SK-N-MC (cell line): ENCODE results near the gene SLC25A2.
A peak's percentile ranks its signal among the peaks of the same experiment; 100 is the strongest.
"Not testable (repeated sequence)": the region's sequence is repeated elsewhere in the genome, so short reads cannot be mapped to it uniquely, and the experiment has no call there.

Experiments
- DNase-seq: peaks from one replicate; pipeline ENCODE4 v3.0.0-alpha.2; 2011; ENCODE audit warnings: low read depth, low spot score
- H3K27ac ChIP-seq: fragments of 200-600 bp; sonication (generic); 2 replicates; pipeline ENCODE4 v1.5.1; 2016; ENCODE audit warnings: mixed run types
- H3K36me3 ChIP-seq: fragments of 200-600 bp; sonication (generic); 2 replicates; pipeline ENCODE4 v1.6.1; 2017; ENCODE audit warnings: antibody characterized with exemption, low read length, mixed read lengths; ENCODE audit not compliant: insufficient read depth
- H3K4me3 ChIP-seq: fragments of 200-600 bp; sonication (generic); 2 replicates; pipeline ENCODE4 v1.5.1; 2016
- H3K9ac ChIP-seq: fragments of 200-600 bp; sonication (generic); 2 replicates; pipeline ENCODE4 v1.8.0; 2017; ENCODE audit warnings: mixed run types, mixed read lengths; ENCODE audit not compliant: insufficient read length
- H3K9me3 ChIP-seq: fragments of 200-600 bp; sonication (generic); 2 replicates; pipeline ENCODE4 v1.6.1; 2017; ENCODE audit warnings: low read depth, mild to moderate bottlenecking, antibody characterized with exemption, low read length, moderate library complexity, mixed read lengths
- EZH2 ChIP-seq: fragments of 200-600 bp; sonication (generic); IDR thresholded peaks from one replicate; pipeline ENCODE4 v1.6.1; 2017; ENCODE audit warnings: antibody characterized with exemption
- FOXP2 ChIP-seq: optimal IDR thresholded peaks from 2 replicates; pipeline ENCODE3; 2011; ENCODE audit warnings: mild to moderate bottlenecking, moderate library complexity; ENCODE audit not compliant: insufficient read depth; ENCODE audit errors: extremely low read length, control extremely low read depth
- POLR2AphosphoS5 ChIP-seq: IDR thresholded peaks from 2 replicates; pipeline ENCODE4 v1.6.1; 2012; ENCODE audit warnings: mild to moderate bottlenecking, low read depth, low read length, borderline replicate concordance

Gene SLC25A2

DNA sequence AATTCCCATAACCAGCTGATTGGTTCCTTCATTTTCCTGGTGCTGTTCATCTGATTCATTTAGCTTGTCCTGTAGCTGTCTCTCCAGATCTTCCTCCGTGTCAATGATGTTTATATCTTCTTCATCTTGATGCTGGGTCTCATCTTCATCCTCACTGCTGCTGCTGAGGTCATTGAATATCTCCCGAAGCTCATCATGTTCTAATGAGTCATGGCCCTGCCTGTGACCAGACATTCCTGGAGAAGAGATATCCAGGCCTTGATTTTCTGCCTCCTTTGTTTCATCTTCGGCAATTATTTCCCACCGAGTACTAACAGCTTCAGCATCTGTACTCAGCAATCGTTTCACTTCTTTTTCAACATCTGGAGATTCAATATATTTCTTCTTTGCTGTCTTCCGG lies 15.4 kb upstream of the SLC25A2 start:
- Histone ChIP-seq H3K27ac (no peak overlapping the region), H3K9me3 (peaks cover 31% of the 10 kb centered on the region), H3K36me3 (peaks cover 54% of the 10 kb centered on the region), H3K4me3 (peak overlapping the region; percentile 92), H3K9ac (no peak overlapping the region)
- no peak for TF ChIP-seq FOXP2
- no peak for TF ChIP-seq POLR2AphosphoS5
- TF ChIP-seq EZH2: no peak
- DNase-seq: no peak

DNA sequence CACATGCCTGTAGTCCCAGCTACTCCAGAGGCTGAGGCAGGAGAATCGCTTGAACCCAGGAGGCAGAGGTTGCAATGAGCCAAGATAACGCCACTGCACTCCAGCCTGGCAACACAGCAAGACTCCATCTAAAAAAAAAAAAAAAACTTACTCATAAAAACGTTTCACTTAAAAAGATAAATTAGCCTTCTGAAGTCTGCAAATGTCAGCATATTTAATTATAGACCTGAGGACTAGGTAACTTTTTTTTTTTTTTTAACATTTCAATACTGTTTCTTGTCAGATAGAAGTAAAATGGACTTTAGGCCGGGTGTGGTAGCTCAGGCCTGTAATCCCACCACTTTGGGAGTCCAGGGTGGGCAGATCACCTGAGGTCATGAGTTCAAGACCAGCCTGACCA lies 13.1 kb upstream of the SLC25A2 start:
- not testable (repeated sequence) for H3K9ac ChIP-seq, H3K27ac ChIP-seq, DNase-seq, H3K4me3 ChIP-seq
- Histone ChIP-seq H3K36me3 (peaks cover 60% of the 10 kb centered on the region), H3K9me3 (peaks cover 37% of the 10 kb centered on the region)

DNA sequence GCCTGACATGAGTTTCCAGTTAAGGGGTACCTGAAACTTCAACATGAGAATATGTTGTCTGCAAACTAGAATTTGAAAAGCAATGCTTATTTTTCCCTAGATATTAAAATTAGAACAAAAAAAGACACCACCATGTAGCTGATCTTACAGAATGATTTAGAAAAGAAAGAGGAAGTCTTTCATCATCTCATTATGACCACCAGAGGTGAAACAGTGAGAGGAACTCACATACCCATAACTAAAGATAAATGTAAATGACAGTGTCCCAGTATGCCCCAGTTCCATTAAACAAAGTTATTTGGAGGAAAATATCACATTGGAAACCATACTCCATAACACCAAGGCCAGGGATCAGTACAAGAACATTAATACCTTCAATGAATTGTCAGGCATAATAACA lies 9.9 kb upstream of the SLC25A2 start:
- H3K27ac ChIP-seq: no peak overlapping the region
- no peak for DNase-seq
- no peak for TF ChIP-seq EZH2
- TF ChIP-seq FOXP2: no peak
- TF ChIP-seq POLR2AphosphoS5: no peak
- peaks cover 29% of the 10 kb centered on the region for H3K9me3 ChIP-seq
- H3K36me3 ChIP-seq: peaks cover 47% of the 10 kb centered on the region
- H3K4me3 ChIP-seq: no peak overlapping the region
- no peak overlapping the region for H3K9ac ChIP-seq

DNA sequence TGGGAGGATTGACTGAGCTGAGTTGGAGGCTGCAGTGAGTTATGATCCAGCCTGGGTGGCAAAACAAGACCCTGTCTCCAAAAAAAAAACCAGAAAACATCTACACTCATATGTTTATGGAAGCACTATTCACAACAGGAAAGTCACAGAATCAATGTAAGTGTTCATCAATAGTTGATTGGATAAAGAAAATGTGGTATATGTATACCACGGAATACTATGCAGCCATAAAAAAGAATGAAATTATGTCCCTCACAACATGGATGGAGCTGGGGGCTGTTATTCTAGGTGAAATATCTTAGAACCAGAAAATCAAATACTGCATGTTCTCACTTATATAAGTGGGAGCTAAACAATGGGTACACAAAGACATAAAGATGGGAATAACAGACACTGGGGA lies 2.8 kb upstream of the SLC25A2 start:
- peaks cover 10% of the 10 kb centered on the region for H3K9me3 ChIP-seq
- H3K9ac ChIP-seq: no peak overlapping the region
- no peaks in the 10 kb centered on the region for H3K36me3 ChIP-seq
- no peak overlapping the region for H3K4me3 ChIP-seq
- H3K27ac ChIP-seq: no peak overlapping the region
- no peak for TF ChIP-seq FOXP2
- TF ChIP-seq POLR2AphosphoS5: no peak
- no peak for TF ChIP-seq EZH2
- no peak for DNase-seq

DNA sequence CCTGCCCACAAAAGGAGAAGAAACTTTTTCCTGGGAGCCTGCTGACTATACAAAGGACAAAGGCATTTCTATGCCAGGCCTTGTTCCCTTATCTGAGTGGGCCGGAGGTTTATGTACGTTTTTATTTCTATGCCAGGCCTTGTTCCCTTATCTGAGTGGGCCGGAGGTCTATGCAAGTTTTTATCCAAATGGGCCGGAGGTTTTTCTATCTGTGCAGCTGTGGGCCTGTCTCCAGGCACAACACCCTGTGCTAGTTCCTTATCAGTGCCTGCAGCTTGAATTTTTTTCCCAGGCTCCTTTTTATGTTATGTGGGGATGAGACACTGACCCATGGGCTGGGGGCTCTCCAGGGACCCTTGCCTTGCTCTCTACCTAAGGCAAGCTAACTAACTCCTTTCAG lies 5.5 kb downstream of the SLC25A2 start:
- H3K9me3 ChIP-seq: peaks cover 7% of the 10 kb centered on the region
- DNase-seq: no peak
- TF ChIP-seq FOXP2 (no peak), EZH2 (no peak), POLR2AphosphoS5 (no peak)
- H3K4me3 ChIP-seq: no peak overlapping the region
- no peak overlapping the region for H3K9ac ChIP-seq
- H3K36me3 ChIP-seq: no peaks in the 10 kb centered on the region
- H3K27ac ChIP-seq: no peak overlapping the region

DNA sequence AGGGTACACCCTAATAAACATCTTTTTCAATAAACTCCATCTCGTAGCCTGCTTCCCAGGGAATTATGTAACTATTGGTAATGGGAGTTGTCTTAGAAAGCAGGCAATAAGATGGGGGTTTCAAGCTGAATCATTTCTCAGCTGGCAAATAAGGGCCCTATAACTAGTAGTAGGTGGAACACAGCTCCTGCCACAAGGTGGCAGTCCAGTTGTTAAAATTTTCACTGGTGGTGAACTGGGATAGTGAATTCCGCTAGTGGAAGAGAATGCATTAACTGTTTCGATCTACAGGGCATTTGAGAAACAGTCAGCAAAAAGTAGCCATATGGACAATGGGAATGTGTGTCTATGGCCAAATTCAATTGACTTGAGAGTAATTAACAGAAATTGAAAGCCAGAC lies 30.9 kb downstream of the SLC25A2 start:
- H3K9me3 ChIP-seq: peaks cover 3% of the 10 kb centered on the region; the same call in 1 of the 2 replicates
- TF ChIP-seq POLR2AphosphoS5 (no peak), EZH2 (no peak), FOXP2 (no peak)
- no peak for DNase-seq
- no peak overlapping the region for H3K9ac ChIP-seq
- no peaks in the 10 kb centered on the region for H3K36me3 ChIP-seq
- H3K27ac ChIP-seq: no peak overlapping the region
- no peak overlapping the region for H3K4me3 ChIP-seq

DNA sequence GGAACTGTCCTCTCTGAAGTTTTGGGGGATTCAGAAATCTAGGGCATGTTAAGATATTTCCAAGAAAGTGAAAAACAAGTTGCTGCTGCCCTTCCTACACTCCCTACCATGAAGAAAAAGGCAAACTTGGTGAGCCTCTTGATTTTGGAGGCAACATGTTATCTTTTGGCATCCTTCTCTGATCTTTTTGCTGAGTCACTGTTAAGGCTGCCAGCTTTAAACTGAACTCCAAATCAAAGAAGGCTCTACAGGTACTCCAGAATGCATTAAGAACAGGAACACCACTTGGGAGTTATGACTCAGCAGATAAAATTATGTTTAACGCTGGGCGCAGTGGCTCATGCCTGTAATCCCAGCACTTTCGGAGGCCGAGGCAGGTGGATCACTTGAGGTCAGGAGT lies 34.7 kb downstream of the SLC25A2 start:
- H3K4me3 ChIP-seq: no peak overlapping the region
- no peak overlapping the region for H3K9ac ChIP-seq
- H3K9me3 ChIP-seq: no peaks in the 10 kb centered on the region; the same call in 1 of the 2 replicates
- no peak for TF ChIP-seq FOXP2
- no peak for TF ChIP-seq POLR2AphosphoS5
- no peak for TF ChIP-seq EZH2
- H3K36me3 ChIP-seq: no peaks in the 10 kb centered on the region
- H3K27ac ChIP-seq: no peak overlapping the region
- no peak for DNase-seq

DNA sequence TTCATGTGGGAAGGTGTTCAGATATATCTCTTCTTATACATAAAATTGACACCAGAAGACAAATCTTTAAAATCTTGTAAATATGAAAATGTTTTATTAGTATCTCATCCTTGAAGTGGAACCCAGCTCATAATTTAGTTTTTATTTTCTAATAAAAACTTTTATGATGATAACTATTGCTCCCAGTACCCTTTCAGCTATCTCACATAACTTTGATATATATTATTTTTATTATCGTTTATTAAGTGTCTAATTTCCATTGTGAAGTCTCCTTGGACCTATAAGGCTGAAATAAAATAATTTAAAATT lies 42.7 kb downstream of the SLC25A2 start:
- DNase-seq: no peak
- no peak overlapping the region for H3K27ac ChIP-seq
- no peak overlapping the region for H3K4me3 ChIP-seq
- no peak for TF ChIP-seq EZH2
- no peak for TF ChIP-seq POLR2AphosphoS5
- no peak for TF ChIP-seq FOXP2
- H3K9me3 ChIP-seq: peaks cover 5% of the 10 kb centered on the region; the same call in 1 of the 2 replicates
- no peak overlapping the region for H3K9ac ChIP-seq
- no peaks in the 10 kb centered on the region for H3K36me3 ChIP-seq

DNA sequence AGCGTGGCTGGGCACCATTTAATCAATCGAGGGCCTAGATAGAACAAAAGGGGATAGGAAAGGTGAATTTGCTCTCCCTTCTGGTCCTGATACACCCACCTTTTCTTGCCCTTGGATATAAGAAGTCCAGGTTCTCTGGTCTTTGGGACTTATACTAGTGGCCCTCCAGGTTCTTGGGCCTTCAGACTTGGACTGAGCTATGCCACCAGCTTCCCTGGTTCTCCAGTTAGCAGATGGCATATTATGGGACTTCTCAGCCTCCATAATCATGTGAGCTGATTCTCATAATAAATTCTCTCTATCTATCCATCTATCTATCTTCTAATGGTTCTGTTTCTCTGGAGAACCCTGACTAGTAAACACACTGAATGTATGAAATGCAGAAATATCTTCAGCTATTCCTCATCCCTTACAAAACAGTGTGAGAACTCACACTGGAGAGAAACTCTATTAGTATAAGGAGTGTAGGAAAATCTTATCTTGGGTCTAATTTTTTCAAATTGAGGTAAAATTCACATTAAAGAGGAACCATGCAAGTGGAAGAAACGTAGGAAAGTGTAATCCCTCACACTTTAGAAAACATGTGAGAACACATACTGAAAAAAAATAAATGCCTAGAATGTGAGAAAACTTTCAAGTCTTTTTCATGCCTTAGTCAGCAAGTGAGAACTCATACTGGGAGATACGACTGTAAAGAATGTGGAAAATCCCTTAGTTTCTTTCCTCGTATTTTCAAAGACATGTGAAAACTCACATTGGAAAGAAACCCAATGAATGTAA lies 43.2 kb downstream of the SLC25A2 start:
- Histone ChIP-seq H3K36me3 (no peaks in the 10 kb centered on the region), H3K9me3 (peaks cover 5% of the 10 kb centered on the region; the same call in 1 of the 2 replicates), H3K27ac (no peak overlapping the region), H3K4me3 (no peak overlapping the region), H3K9ac (no peak overlapping the region)
- TF ChIP-seq EZH2: no peak
- no peak for TF ChIP-seq FOXP2
- TF ChIP-seq POLR2AphosphoS5: no peak
- DNase-seq: no peak
